Measurements from ENCODE around the gene ADAMTS8.

- TF ChIP-seq, protein P1, sequence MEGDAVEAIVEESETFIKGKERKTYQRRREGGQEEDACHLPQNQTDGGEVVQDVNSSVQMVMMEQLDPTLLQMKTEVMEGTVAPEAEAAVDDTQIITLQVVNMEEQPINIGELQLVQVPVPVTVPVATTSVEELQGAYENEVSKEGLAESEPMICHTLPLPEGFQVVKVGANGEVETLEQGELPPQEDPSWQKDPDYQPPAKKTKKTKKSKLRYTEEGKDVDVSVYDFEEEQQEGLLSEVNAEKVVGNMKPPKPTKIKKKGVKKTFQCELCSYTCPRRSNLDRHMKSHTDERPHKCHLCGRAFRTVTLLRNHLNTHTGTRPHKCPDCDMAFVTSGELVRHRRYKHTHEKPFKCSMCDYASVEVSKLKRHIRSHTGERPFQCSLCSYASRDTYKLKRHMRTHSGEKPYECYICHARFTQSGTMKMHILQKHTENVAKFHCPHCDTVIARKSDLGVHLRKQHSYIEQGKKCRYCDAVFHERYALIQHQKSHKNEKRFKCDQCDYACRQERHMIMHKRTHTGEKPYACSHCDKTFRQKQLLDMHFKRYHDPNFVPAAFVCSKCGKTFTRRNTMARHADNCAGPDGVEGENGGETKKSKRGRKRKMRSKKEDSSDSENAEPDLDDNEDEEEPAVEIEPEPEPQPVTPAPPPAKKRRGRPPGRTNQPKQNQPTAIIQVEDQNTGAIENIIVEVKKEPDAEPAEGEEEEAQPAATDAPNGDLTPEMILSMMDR (IDR thresholded peaks at IDR 0.05), result no peak
- TF ChIP-seq EZH2 (IDR thresholded peaks at IDR 0.05), result no peak
Measured at GRCh38 chr11:130426837-130427341, 1.5 kb downstream of the ADAMTS8 start.
